ENCODE measurements around the gene POU2F1.
A peak's percentile ranks its signal among the peaks of the same experiment; 100 is the strongest.
"Not testable (repeated sequence)": the region's sequence is repeated elsewhere in the genome, so short reads cannot be mapped to it uniquely, and the experiment has no call there.

Gene POU2F1

GRCh38 chr1:167191958-167192357 lies 28.7 kb upstream of the POU2F1 start:
- H3K4me1 ChIP-seq (ENCODE audit: control insufficient read depth, insufficient read depth, low read length), result peaks cover 14% of the 10 kb centered on the region
- no peaks in the 10 kb centered on the region for H3K9me3 ChIP-seq (replicated peaks; ENCODE audit: low read length)
- no peaks in the 10 kb centered on the region for H3K36me3 ChIP-seq (ENCODE audit: insufficient read depth, low read length)
- H3K4me2 ChIP-seq (ENCODE audit: low read length), result no peak overlapping the region
- no peaks in the 10 kb centered on the region for H3K27me3 ChIP-seq (ENCODE audit: control insufficient read depth, insufficient read depth, low read length)
- no peak overlapping the region for H3K9ac ChIP-seq (ENCODE audit: low read depth, low read length)
- H3K4me3 ChIP-seq (ENCODE audit: low read length), result no peak overlapping the region

- Histone ChIP-seq H3K36me3 (ENCODE audit: insufficient read depth, low read length) (no peaks in the 10 kb centered on the region), H3K9ac (ENCODE audit: low read depth, low read length) (no peak overlapping the region), H3K4me1 (ENCODE audit: control insufficient read depth, insufficient read depth, low read length) (peaks cover 19% of the 10 kb centered on the region)
Observed at GRCh38 chr1:167194182-167194581, 26.5 kb upstream of the POU2F1 start.

GRCh38 chr1:167196166-167196565 lies 24.5 kb upstream of the POU2F1 start:
- H3K36me3 ChIP-seq (ENCODE audit: insufficient read depth, low read length), result no peaks in the 10 kb centered on the region
- H3K4me1 ChIP-seq (ENCODE audit: control insufficient read depth, insufficient read depth, low read length), result peaks cover 19% of the 10 kb centered on the region
- H3K27me3 ChIP-seq (ENCODE audit: control insufficient read depth, insufficient read depth, low read length), result no peaks in the 10 kb centered on the region

More at GRCh38 chr1:167194182-167194581, 26.5 kb upstream of the POU2F1 start:
- no peaks in the 10 kb centered on the region for H3K27me3 ChIP-seq (ENCODE audit: control insufficient read depth, insufficient read depth, low read length)
- H3K9me3 ChIP-seq (replicated peaks; ENCODE audit: low read length), result no peaks in the 10 kb centered on the region
- no peak overlapping the region for H3K4me2 ChIP-seq (ENCODE audit: low read length)
- H3K4me3 ChIP-seq (ENCODE audit: low read length), result no peak overlapping the region

GRCh38 chr1:167197236-167197635 lies 23.4 kb upstream of the POU2F1 start:
- H3K9ac ChIP-seq (ENCODE audit: low read depth, low read length), result no peak overlapping the region
- H3K27me3 ChIP-seq (ENCODE audit: control insufficient read depth, insufficient read depth, low read length), result no peaks in the 10 kb centered on the region
- H3K4me1 ChIP-seq (ENCODE audit: control insufficient read depth, insufficient read depth, low read length), result peaks cover 19% of the 10 kb centered on the region
- H3K9me3 ChIP-seq (replicated peaks; ENCODE audit: low read length), result no peaks in the 10 kb centered on the region
- no peaks in the 10 kb centered on the region for H3K36me3 ChIP-seq (ENCODE audit: insufficient read depth, low read length)
- H3K4me3 ChIP-seq (ENCODE audit: low read length), result no peak overlapping the region
- H3K4me2 ChIP-seq (ENCODE audit: low read length), result no peak overlapping the region

More at GRCh38 chr1:167196166-167196565, 24.5 kb upstream of the POU2F1 start:
- Histone ChIP-seq H3K4me2 (ENCODE audit: low read length) (peak overlapping the region; percentile 24), H3K4me3 (ENCODE audit: low read length) (no peak overlapping the region), H3K9ac (ENCODE audit: low read depth, low read length) (no peak overlapping the region), H3K9me3 (replicated peaks; ENCODE audit: low read length) (no peaks in the 10 kb centered on the region)

GRCh38 chr1:167197692-167198091 lies 23.0 kb upstream of the POU2F1 start:
- Histone ChIP-seq H3K4me1 (ENCODE audit: control insufficient read depth, insufficient read depth, low read length) (peaks cover 19% of the 10 kb centered on the region), H3K36me3 (ENCODE audit: insufficient read depth, low read length) (no peaks in the 10 kb centered on the region), H3K9ac (ENCODE audit: low read depth, low read length) (no peak overlapping the region), H3K4me3 (ENCODE audit: low read length) (no peak overlapping the region), H3K4me2 (ENCODE audit: low read length) (no peak overlapping the region), H3K9me3 (replicated peaks; ENCODE audit: low read length) (no peaks in the 10 kb centered on the region), H3K27me3 (ENCODE audit: control insufficient read depth, insufficient read depth, low read length) (no peaks in the 10 kb centered on the region)

GRCh38 chr1:167198518-167199133 lies 22.1 kb upstream of the POU2F1 start:
- H3K9me3 ChIP-seq (replicated peaks; ENCODE audit: low read length), result no peaks in the 10 kb centered on the region
- peaks cover 19% of the 10 kb centered on the region for H3K4me1 ChIP-seq (ENCODE audit: control insufficient read depth, insufficient read depth, low read length)
- no peak overlapping the region for H3K9ac ChIP-seq (ENCODE audit: low read depth, low read length)
- H3K4me2 ChIP-seq (ENCODE audit: low read length), result no peak overlapping the region
- no peaks in the 10 kb centered on the region for H3K36me3 ChIP-seq (ENCODE audit: insufficient read depth, low read length)
- H3K4me3 ChIP-seq (ENCODE audit: low read length), result no peak overlapping the region
- H3K27me3 ChIP-seq (ENCODE audit: control insufficient read depth, insufficient read depth, low read length), result no peaks in the 10 kb centered on the region

GRCh38 chr1:167199656-167200055 lies 21.0 kb upstream of the POU2F1 start:
- Histone ChIP-seq H3K36me3 (ENCODE audit: insufficient read depth, low read length) (no peaks in the 10 kb centered on the region), H3K27me3 (ENCODE audit: control insufficient read depth, insufficient read depth, low read length) (no peaks in the 10 kb centered on the region), H3K9me3 (replicated peaks; ENCODE audit: low read length) (no peaks in the 10 kb centered on the region), H3K4me1 (ENCODE audit: control insufficient read depth, insufficient read depth, low read length) (peaks cover 19% of the 10 kb centered on the region), H3K4me3 (ENCODE audit: low read length) (no peak overlapping the region), H3K9ac (ENCODE audit: low read depth, low read length) (no peak overlapping the region), H3K4me2 (ENCODE audit: low read length) (no peak overlapping the region)

- no peaks in the 10 kb centered on the region for H3K9me3 ChIP-seq (replicated peaks; ENCODE audit: low read length)
- no peak overlapping the region for H3K4me2 ChIP-seq (ENCODE audit: low read length)
- no peak overlapping the region for H3K9ac ChIP-seq (ENCODE audit: low read depth, low read length)
- no peaks in the 10 kb centered on the region for H3K27me3 ChIP-seq (ENCODE audit: control insufficient read depth, insufficient read depth, low read length)
- peaks cover 19% of the 10 kb centered on the region for H3K4me1 ChIP-seq (ENCODE audit: control insufficient read depth, insufficient read depth, low read length)
- H3K4me3 ChIP-seq (ENCODE audit: low read length), result no peak overlapping the region
- no peaks in the 10 kb centered on the region for H3K36me3 ChIP-seq (ENCODE audit: insufficient read depth, low read length)
Observed at GRCh38 chr1:167200272-167200671, 20.4 kb upstream of the POU2F1 start.

- Histone ChIP-seq H3K4me2 (ENCODE audit: low read length) (no peak overlapping the region), H3K27me3 (ENCODE audit: control insufficient read depth, insufficient read depth, low read length) (no peaks in the 10 kb centered on the region), H3K4me1 (ENCODE audit: control insufficient read depth, insufficient read depth, low read length) (peaks cover 17% of the 10 kb centered on the region), H3K9ac (ENCODE audit: low read depth, low read length) (no peak overlapping the region), H3K36me3 (ENCODE audit: insufficient read depth, low read length) (no peaks in the 10 kb centered on the region), H3K9me3 (replicated peaks; ENCODE audit: low read length) (no peaks in the 10 kb centered on the region), H3K4me3 (ENCODE audit: low read length) (no peak overlapping the region)
Observed at GRCh38 chr1:167200749-167201148, 19.9 kb upstream of the POU2F1 start.

- Histone ChIP-seq H3K9ac (ENCODE audit: low read depth, low read length) (no peak overlapping the region), H3K4me2 (ENCODE audit: low read length) (no peak overlapping the region), H3K4me1 (ENCODE audit: control insufficient read depth, insufficient read depth, low read length) (peaks cover 4% of the 10 kb centered on the region), H3K36me3 (ENCODE audit: insufficient read depth, low read length) (no peaks in the 10 kb centered on the region), H3K9me3 (replicated peaks; ENCODE audit: low read length) (no peaks in the 10 kb centered on the region), H3K4me3 (ENCODE audit: low read length) (no peak overlapping the region), H3K27me3 (ENCODE audit: control insufficient read depth, insufficient read depth, low read length) (no peaks in the 10 kb centered on the region)
Observed at GRCh38 chr1:167202049-167202448, 18.6 kb upstream of the POU2F1 start.

GRCh38 chr1:167205306-167206050 lies 15.2 kb upstream of the POU2F1 start:
- not testable (repeated sequence) for H3K4me2 ChIP-seq (ENCODE audit: low read length); H3K36me3 ChIP-seq (ENCODE audit: insufficient read depth, low read length); H3K4me3 ChIP-seq (ENCODE audit: low read length); H3K27me3 ChIP-seq (ENCODE audit: control insufficient read depth, insufficient read depth, low read length); H3K9me3 ChIP-seq (replicated peaks; ENCODE audit: low read length); H3K9ac ChIP-seq (ENCODE audit: low read depth, low read length); H3K4me1 ChIP-seq (ENCODE audit: control insufficient read depth, insufficient read depth, low read length)

Measured in skeletal muscle satellite cell (primary cell).